PFSK-1 (cell line): Measurements from ENCODE around the gene PRR14L.

ENCODE experiments used
- FOXP2 ChIP-seq: optimal IDR thresholded peaks from 2 replicates; pipeline ENCODE3; 2011; ENCODE audit warnings: borderline replicate concordance, control low read depth, inconsistent platforms; ENCODE audit not compliant: insufficient read depth; ENCODE audit errors: extremely low read length, extremely low read depth
- POLR2AphosphoS5 ChIP-seq: IDR thresholded peaks from 2 replicates; pipeline ENCODE4 v1.6.1; 2012; ENCODE audit warnings: low read depth, mild to moderate bottlenecking, control low read depth, low read length, moderate library complexity
- SIN3A ChIP-seq: IDR thresholded peaks from 2 replicates; pipeline ENCODE4 v1.6.1; 2012; ENCODE audit warnings: mild to moderate bottlenecking, low read length, moderate library complexity, borderline replicate concordance; ENCODE audit not compliant: insufficient read depth
- TAF1 ChIP-seq: IDR thresholded peaks from 2 replicates; pipeline ENCODE4 v1.6.1; 2012; ENCODE audit warnings: low read length, control low read depth, borderline replicate concordance; ENCODE audit not compliant: insufficient read depth
- TF ChIP-seq, protein P1 (sequence below), 2 experiments: IDR thresholded peaks; 2 replicates each; pipeline versions ENCODE4 v1.6.1 to v1.8.0; 2011 to 2012; ENCODE audit warnings: low read depth in 2 of 2, low read length in 2 of 2, control low read depth in 1 of 2, inconsistent platforms in 1 of 2, mild to moderate bottlenecking in 1 of 2, moderate library complexity in 1 of 2; ENCODE audit not compliant: insufficient read depth in 1 of 2

PRR14L gene

DNA sequence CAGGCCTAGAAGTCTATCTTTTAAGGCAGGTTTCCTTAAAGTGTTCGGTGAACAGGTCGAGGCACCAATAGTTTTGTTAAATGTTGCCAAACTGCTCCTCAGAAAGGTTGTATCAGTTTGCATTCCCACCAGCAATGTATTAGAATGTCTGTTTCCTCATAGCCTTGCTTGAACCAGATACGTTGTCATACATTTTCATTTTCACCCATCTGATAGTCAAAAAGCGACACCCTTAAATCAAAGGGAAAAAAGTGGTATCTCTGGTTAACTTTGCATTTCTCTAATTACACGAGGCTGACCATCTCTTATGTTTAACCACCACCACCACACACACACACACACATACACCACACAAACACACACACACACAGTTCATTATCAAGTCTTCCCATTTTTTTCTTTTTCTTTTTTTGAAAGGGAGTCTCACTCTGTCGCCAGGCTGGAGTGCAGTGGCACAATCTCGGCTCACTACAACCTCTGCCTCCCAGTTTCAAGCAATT is 16.3 kb downstream of the PRR14L start:
- no peak for TF ChIP-seq TAF1
- TF ChIP-seq FOXP2: no peak
- TF ChIP-seq, protein P1, sequence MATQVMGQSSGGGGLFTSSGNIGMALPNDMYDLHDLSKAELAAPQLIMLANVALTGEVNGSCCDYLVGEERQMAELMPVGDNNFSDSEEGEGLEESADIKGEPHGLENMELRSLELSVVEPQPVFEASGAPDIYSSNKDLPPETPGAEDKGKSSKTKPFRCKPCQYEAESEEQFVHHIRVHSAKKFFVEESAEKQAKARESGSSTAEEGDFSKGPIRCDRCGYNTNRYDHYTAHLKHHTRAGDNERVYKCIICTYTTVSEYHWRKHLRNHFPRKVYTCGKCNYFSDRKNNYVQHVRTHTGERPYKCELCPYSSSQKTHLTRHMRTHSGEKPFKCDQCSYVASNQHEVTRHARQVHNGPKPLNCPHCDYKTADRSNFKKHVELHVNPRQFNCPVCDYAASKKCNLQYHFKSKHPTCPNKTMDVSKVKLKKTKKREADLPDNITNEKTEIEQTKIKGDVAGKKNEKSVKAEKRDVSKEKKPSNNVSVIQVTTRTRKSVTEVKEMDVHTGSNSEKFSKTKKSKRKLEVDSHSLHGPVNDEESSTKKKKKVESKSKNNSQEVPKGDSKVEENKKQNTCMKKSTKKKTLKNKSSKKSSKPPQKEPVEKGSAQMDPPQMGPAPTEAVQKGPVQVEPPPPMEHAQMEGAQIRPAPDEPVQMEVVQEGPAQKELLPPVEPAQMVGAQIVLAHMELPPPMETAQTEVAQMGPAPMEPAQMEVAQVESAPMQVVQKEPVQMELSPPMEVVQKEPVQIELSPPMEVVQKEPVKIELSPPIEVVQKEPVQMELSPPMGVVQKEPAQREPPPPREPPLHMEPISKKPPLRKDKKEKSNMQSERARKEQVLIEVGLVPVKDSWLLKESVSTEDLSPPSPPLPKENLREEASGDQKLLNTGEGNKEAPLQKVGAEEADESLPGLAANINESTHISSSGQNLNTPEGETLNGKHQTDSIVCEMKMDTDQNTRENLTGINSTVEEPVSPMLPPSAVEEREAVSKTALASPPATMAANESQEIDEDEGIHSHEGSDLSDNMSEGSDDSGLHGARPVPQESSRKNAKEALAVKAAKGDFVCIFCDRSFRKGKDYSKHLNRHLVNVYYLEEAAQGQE (IDR thresholded peaks at IDR 0.05; ENCODE audit: insufficient read depth in 1 of 2, low read depth in 2 of 2, low read length in 2 of 2): no peak
- TF ChIP-seq POLR2AphosphoS5: no peak
- no peak for TF ChIP-seq SIN3A

GRCh38 chr22:31732089-31732829 is 17.7 kb downstream of the PRR14L start:
- TF ChIP-seq, protein P1 (IDR thresholded peaks at IDR 0.05; ENCODE audit: insufficient read depth in 1 of 2, low read depth in 2 of 2, low read length in 2 of 2): no peak
- TF ChIP-seq FOXP2: no peak
- TF ChIP-seq POLR2AphosphoS5: no peak
- TF ChIP-seq SIN3A: no peak
- TF ChIP-seq TAF1: no peak

GRCh38 chr22:31730344-31730711 is 19.6 kb downstream of the PRR14L start:
- TF ChIP-seq TAF1: no peak
- TF ChIP-seq SIN3A: no peak
- TF ChIP-seq FOXP2: no peak
- TF ChIP-seq, protein P1 (IDR thresholded peaks at IDR 0.05; ENCODE audit: insufficient read depth in 1 of 2, low read depth in 2 of 2, low read length in 2 of 2): no peak
- TF ChIP-seq POLR2AphosphoS5: no peak

DNA sequence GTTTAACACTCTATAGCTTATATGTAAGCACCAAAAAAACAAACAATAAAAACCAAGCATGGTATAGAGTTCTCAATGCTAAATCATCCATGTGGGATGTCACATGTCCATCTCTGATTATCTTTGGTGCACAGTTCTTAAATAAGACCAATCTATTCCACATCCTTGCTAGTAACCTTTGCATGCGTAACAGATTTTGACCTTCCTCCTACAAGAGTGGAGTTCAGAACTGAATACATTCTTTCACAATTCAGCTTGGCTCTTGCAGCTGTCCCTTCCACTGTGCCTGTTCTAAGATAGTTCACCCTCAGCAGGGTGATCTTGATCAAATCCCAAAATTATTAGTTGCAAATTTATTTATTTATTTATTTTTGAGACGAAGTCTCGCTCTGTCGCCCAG is 21.1 kb downstream of the PRR14L start:
- no peak for TF ChIP-seq TAF1
- TF ChIP-seq, protein P1 (IDR thresholded peaks at IDR 0.05; ENCODE audit: insufficient read depth in 1 of 2, low read depth in 2 of 2, low read length in 2 of 2): no peak
- no peak for TF ChIP-seq FOXP2
- no peak for TF ChIP-seq SIN3A
- no peak for TF ChIP-seq POLR2AphosphoS5
